HepG2 (cell line): Measurements from ENCODE around the gene DCN. TPM values are rescaled to one million over a fixed set of nuclear protein-coding genes. Genes with fewer than 3 reads are reported as not detected.

Experiments used
- ATAC-seq: fragments of 200-7000 bp; cut with Tn5 transposase; 3 replicates; pipeline ENCODE4 v1.9.1; 2020; ENCODE audit warnings: mild to moderate bottlenecking, moderate library complexity
- BruUV-seq: library from RNA; stranded (reverse); fragments of 400-500 nt; replicated peaks from 2 replicates; lab custom pipeline; 2021; lab: Mats Ljungman, UMichigan
- CTCF ChIA-PET: fragments of 300-600 bp; formaldehyde crosslinking; extraction: SDS; loops from one replicate; lab custom pipeline; 2021; ENCODE audit warnings: low total read pairs, inconsistent platforms, low intra/inter-chr PET ratio; lab: Yijun Ruan, JAX
- POLR2A ChIA-PET: fragments of 350-600 bp; sonication (Branson Sonifier 250); formaldehyde crosslinking; loops from one replicate; lab custom pipeline; 2020; ENCODE audit warnings: antibody characterized with exemption, inconsistent platforms; lab: Yijun Ruan, JAX
- DNase-seq: peaks from one replicate; pipeline ENCODE4 v3.0.0-alpha.2; 2015; ENCODE audit warnings: low spot score
- FAIRE-seq: peaks from 3 replicates; lab custom pipeline; 2011; peaks lifted over from hg19 to GRCh38; lab: Jason Lieb, UNC
- H2AFZ ChIP-seq: one replicate; pipeline ENCODE4 v1.6.1; 2011; ENCODE audit warnings: low read length, inconsistent platforms
- H3K27ac ChIP-seq: fragments of 300-600 bp; 3 replicates; pipeline ENCODE4 v1.8.0; 2011; ENCODE audit warnings: mixed run types, mild to moderate bottlenecking, mixed read lengths, low read length, inconsistent platforms; ENCODE audit not compliant: insufficient read depth; ENCODE audit errors: extremely low read length
- H3K27me3 ChIP-seq, 2 experiments: fragments of 200-600 bp in 1 of 2; 2 replicates in 1 of 2; 3 replicates in 1 of 2; pipeline versions ENCODE4 v1.6.0 to v1.8.0; 2011; ENCODE audit warnings: low read length in 2 of 2, mild to moderate bottlenecking in 2 of 2, moderate library complexity in 2 of 2, inconsistent platforms in 1 of 2; ENCODE audit not compliant: insufficient read depth in 2 of 2, control insufficient read depth in 1 of 2
- H3K36me3 ChIP-seq, 2 experiments: fragments of 200-600 bp in 1 of 2; replicated peaks in 1 of 2; 2 replicates in 1 of 2; 3 replicates in 1 of 2; pipeline versions ENCODE4 v1.5.1 to v1.8.0; 2011; ENCODE audit warnings: low read length in 2 of 2, inconsistent platforms in 1 of 2; ENCODE audit not compliant: insufficient read depth in 2 of 2, control insufficient read depth in 1 of 2
- H3K4me1 ChIP-seq: 2 replicates; pipeline ENCODE4 v1.5.1; 2012; ENCODE audit warnings: low read length, inconsistent platforms; ENCODE audit not compliant: insufficient read depth
- H3K4me2 ChIP-seq: 2 replicates; pipeline ENCODE4 v1.6.0; 2011; ENCODE audit warnings: low read depth, low read length, inconsistent platforms
- H3K4me3 ChIP-seq, 3 experiments: fragments of 200-600 bp in 1 of 3; sonication (generic), shearing (Covaris generic) in 1 of 3; replicated peaks in 1 of 3; 2 replicates each; pipeline ENCODE4 v1.5.1; 2011 to 2016; ENCODE audit warnings: low read length in 3 of 3, inconsistent platforms in 2 of 3, low read depth in 2 of 3, mild to moderate bottlenecking in 2 of 3, control low read depth in 1 of 3, mixed read lengths in 1 of 3; ENCODE audit not compliant: insufficient read depth in 1 of 3
- H3K79me2 ChIP-seq: one replicate; pipeline ENCODE4 v1.6.1; 2011; ENCODE audit warnings: low read length, inconsistent platforms; ENCODE audit not compliant: insufficient read depth
- H3K9ac ChIP-seq: 2 replicates; pipeline ENCODE4 v1.6.0; 2011; ENCODE audit warnings: mild to moderate bottlenecking, low read depth, low read length, inconsistent platforms; ENCODE audit not compliant: insufficient read depth
- H3K9me3 ChIP-seq: 2 replicates; pipeline ENCODE4 v1.5.1; 2012; ENCODE audit warnings: mild to moderate bottlenecking, low read length
- H4K20me1 ChIP-seq: 2 replicates; pipeline ENCODE4 v1.6.0; 2011; ENCODE audit warnings: inconsistent platforms, mild to moderate bottlenecking, low read length, moderate library complexity; ENCODE audit not compliant: insufficient read depth
- CBX5 ChIP-seq: sonication (generic); formaldehyde crosslinking; IDR thresholded peaks from 2 replicates; pipeline ENCODE4 v1.4.0; 2020; ENCODE audit warnings: missing genetic modification reagents, borderline replicate concordance
- KAT2B ChIP-seq: fragments of 150-350 bp; IDR thresholded peaks from 2 replicates; pipeline ENCODE4 v1.6.1; 2014; ENCODE audit warnings: low read depth, low read length, borderline replicate concordance
- MYNN ChIP-seq: sonication (generic); formaldehyde crosslinking; IDR thresholded peaks from 2 replicates; pipeline ENCODE4 v1.4.0; 2020; ENCODE audit warnings: mild to moderate bottlenecking, low read depth, missing genetic modification reagents
- SNRNP70 ChIP-seq: fragments of 200-400 bp; formaldehyde crosslinking; IDR thresholded peaks from 2 replicates; pipeline ENCODE4 v1.6.1; 2017; ENCODE audit warnings: mild to moderate bottlenecking, low read depth, low read length, moderate library complexity
- ZNF124 ChIP-seq: sonication (generic); formaldehyde crosslinking; IDR thresholded peaks from 2 replicates; pipeline ENCODE4 v1.4.0; 2020; ENCODE audit warnings: missing genetic modification reagents
- ZNF549 ChIP-seq: sonication (generic); formaldehyde crosslinking; IDR thresholded peaks from 2 replicates; pipeline ENCODE4 v1.5.0; 2020; ENCODE audit warnings: missing genetic modification reagents
- ZNF720 ChIP-seq: sonication (generic); formaldehyde crosslinking; IDR thresholded peaks from 2 replicates; pipeline ENCODE4 v1.4.0; 2020; ENCODE audit warnings: missing genetic modification reagents
- ZSCAN12 ChIP-seq: sonication (generic); formaldehyde crosslinking; IDR thresholded peaks from 2 replicates; pipeline ENCODE4 v1.9.0; 2021; ENCODE audit warnings: mild to moderate bottlenecking, missing genetic modification reagents
- ZZZ3 ChIP-seq: sonication (generic); formaldehyde crosslinking; IDR thresholded peaks from 2 replicates; pipeline ENCODE4 v1.4.0; 2020; ENCODE audit warnings: missing genetic modification reagents, mild to moderate bottlenecking, borderline replicate concordance
- WGBS: methylation state at CpG from one replicate; pipeline ENCODE4 v1.1.6; 2017; ENCODE audit warnings: low lambda C conversion rate; 5-methylcytosine and 5-hydroxymethylcytosine counted together
- in situ Hi-C: cut with HindIII; loops from 2 replicates; pipeline ENCODE4 v1.10.0; 2017; ENCODE audit warnings: low pct_unique_long_range_greater_than_20kb; ENCODE audit not compliant: extremely low pct_ligation_motif_present
- intact Hi-C: fragments of 100-400 bp; cut with micrococcal nuclease; formaldehyde crosslinking; loops from one replicate; pipeline ENCODE4 v1.10.0; 2022; ENCODE audit not compliant: unreplicated experiment
- polyA plus RNA-seq, 8 experiments: library from polyadenylated mRNA; depleted of rRNA in 3 of 8; stranded (reverse) in 7 of 8; unstranded in 1 of 8; fragments of >200 nt; fragmentation: Illumina TruSeq in 4 of 8; extraction: Trizol in 4 of 8; gene quantifications; 2 replicates each; pipeline versions ENCODE4 v1.2.1 to v1.2.3, GENCODE V29; 2011 to 2016; ENCODE audit warnings: low read depth in 4 of 8, missing spikeins in 1 of 8, mixed read lengths in 1 of 8; ENCODE audit not compliant: insufficient read depth in 1 of 8
- total RNA-seq, 5 experiments: library from RNA; depleted of rRNA; stranded (reverse); fragments of >200 nt; fragmentation: Illumina TruSeq; extraction: Trizol; gene quantifications; 2 replicates each; pipeline ENCODE4 v1.2.3, GENCODE V29; 2016; ENCODE audit warnings: low read depth in 1 of 5
- TF ChIP-seq, protein P1 (sequence below): sonication (generic); formaldehyde crosslinking; IDR thresholded peaks from 2 replicates; pipeline ENCODE4 v1.5.0; 2020; ENCODE audit warnings: missing genetic modification reagents, mild to moderate bottlenecking, borderline replicate concordance
- TF ChIP-seq, protein P2 (sequence below): sonication (generic); formaldehyde crosslinking; conservative IDR thresholded peaks from 2 replicates; pipeline ENCODE4 v1.4.0; 2020; ENCODE audit warnings: missing genetic modification reagents
- TF ChIP-seq, protein P3 (sequence below): sonication (generic); formaldehyde crosslinking; IDR thresholded peaks from 2 replicates; pipeline ENCODE4 v1.5.0; 2020; ENCODE audit warnings: mild to moderate bottlenecking, missing genetic modification reagents

The DCN gene
- total and polyA plus RNA-seq, 2 of the 13 experiments (the other 11 are each of a cell fraction or from before 2014, with no cell fraction given) = not detected

DNA sequence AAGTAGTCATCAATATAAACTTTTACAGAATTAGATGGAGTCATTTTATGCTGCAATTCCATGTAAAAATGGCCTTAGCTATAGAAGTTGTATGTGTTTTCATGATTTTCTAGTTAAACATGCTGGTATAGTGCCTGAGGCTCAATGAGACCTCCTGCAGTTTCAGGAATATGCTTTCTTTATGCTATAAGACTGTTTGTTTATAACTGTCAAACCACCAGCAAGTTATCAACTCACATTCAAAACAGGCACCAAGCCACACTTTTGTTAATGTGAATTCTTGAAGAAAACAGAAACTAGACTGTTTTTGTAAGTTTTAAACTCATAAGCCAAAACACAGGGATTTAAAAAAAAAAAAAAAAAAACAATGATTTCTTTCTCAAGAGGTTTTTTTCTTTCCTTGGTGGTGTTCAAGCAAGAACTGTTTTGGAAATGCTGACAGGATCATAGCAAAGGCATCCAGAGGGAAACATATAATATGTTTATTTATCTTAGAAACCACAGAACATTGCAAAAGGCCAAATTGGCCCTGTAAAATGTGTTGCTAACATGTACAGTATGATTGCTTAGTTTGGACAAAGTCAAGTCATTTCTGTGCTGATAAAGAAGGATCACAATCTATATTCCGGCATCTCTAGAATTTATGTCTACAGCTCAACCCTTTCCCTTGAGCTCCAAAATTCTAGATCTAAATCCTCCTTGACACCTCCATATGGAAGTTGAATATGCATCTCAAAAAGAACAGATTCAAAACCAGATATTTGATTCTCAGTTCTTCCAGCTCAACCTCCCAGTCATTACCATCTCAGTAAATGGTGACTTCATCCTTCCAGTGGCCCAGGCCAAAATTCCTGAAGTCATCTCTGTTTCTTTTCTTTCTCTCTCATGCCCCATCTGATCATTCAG is 42.3 kb downstream of the DCN start:
- POLR2A ChIA-PET = no interaction called here
- WGBS = 4% methylated on average over 1 of the region's 1 CpG
- Histone ChIP-seq H2AFZ (no peak overlapping the region), H3K79me2 (no peaks in the 10 kb centered on the region), H3K4me2 (no peak overlapping the region)
- in situ Hi-C loops = no loop called here
- BruUV-seq = no TSS peak
- intact Hi-C loops = no loop called here
- TF ChIP-seq, protein P1, sequence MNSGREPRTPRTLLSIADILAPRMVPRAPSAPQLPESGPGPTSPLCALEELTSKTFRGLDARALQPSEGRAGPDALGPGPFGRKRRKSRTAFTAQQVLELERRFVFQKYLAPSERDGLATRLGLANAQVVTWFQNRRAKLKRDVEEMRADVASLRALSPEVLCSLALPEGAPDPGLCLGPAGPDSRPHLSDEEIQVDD (CRISPR knock-in tag) = no peak
- TF ChIP-seq, all 625 proteins: peak for 0
- DNase-seq (no peak), ATAC-seq (no peak), FAIRE-seq (no peak)
- Histone ChIP-seq H3K9ac (no peak overlapping the region), H3K27me3 (no peaks in the 10 kb centered on the region), H3K4me3 (no peak overlapping the region), H3K4me1 (no peaks in the 10 kb centered on the region), H3K36me3 (no peaks in the 10 kb centered on the region), H4K20me1 (no peaks in the 10 kb centered on the region), H3K9me3 (no peaks in the 10 kb centered on the region), H3K27ac (no peak overlapping the region)
- CTCF ChIA-PET = no interaction called here

DNA sequence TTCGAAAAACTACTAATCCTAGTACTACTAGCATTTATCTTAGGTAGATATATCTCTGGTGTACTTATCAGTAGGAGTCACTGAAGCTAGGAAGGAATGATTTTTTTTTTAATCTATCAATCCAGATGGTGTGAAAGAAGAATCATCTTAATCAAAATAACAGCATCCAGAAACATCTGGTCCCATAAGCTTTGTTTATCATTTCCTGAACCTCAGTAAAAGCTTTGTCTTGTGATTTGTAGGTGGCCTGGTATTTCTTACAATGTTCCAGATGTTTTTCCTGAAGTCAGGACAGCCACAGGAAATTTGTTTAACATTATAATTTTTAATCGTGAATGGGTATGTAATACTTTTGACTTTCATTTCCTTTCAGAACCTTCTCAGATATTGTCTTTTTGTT is 43.3 kb downstream of the DCN start:
- TF ChIP-seq CBX5 (CRISPR knock-in tag) = no peak
- no peak for TF ChIP-seq MYNN (CRISPR knock-in tag)
- TF ChIP-seq ZSCAN12 (CRISPR knock-in tag) = no peak
- no peak for TF ChIP-seq ZZZ3
- TF ChIP-seq, protein P2, sequence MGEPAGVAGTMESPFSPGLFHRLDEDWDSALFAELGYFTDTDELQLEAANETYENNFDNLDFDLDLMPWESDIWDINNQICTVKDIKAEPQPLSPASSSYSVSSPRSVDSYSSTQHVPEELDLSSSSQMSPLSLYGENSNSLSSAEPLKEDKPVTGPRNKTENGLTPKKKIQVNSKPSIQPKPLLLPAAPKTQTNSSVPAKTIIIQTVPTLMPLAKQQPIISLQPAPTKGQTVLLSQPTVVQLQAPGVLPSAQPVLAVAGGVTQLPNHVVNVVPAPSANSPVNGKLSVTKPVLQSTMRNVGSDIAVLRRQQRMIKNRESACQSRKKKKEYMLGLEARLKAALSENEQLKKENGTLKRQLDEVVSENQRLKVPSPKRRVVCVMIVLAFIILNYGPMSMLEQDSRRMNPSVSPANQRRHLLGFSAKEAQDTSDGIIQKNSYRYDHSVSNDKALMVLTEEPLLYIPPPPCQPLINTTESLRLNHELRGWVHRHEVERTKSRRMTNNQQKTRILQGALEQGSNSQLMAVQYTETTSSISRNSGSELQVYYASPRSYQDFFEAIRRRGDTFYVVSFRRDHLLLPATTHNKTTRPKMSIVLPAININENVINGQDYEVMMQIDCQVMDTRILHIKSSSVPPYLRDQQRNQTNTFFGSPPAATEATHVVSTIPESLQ = no peak
- TF ChIP-seq, protein P3, sequence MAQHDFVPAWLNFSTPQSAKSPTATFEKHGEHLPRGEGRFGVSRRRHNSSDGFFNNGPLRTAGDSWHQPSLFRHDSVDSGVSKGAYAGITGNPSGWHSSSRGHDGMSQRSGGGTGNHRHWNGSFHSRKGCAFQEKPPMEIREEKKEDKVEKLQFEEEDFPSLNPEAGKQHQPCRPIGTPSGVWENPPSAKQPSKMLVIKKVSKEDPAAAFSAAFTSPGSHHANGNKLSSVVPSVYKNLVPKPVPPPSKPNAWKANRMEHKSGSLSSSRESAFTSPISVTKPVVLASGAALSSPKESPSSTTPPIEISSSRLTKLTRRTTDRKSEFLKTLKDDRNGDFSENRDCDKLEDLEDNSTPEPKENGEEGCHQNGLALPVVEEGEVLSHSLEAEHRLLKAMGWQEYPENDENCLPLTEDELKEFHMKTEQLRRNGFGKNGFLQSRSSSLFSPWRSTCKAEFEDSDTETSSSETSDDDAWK = no peak
- no peak for TF ChIP-seq ZNF124 (CRISPR knock-in tag)
- no peak for TF ChIP-seq KAT2B
- TF ChIP-seq SNRNP70 = no peak
- no peak for TF ChIP-seq ZNF549
- no peak for TF ChIP-seq ZNF720
- TF ChIP-seq, all 625 proteins: peak for 0
- intact Hi-C loops (no loop called here), in situ Hi-C loops (no loop called here)
- ATAC-seq (no peak), DNase-seq (no peak), FAIRE-seq (no peak)
- Histone ChIP-seq H3K27me3 (no peaks in the 10 kb centered on the region), H4K20me1 (no peaks in the 10 kb centered on the region), H3K4me1 (no peaks in the 10 kb centered on the region), H3K27ac (no peak overlapping the region), H3K36me3 (no peaks in the 10 kb centered on the region), H2AFZ (no peak overlapping the region), H3K79me2 (no peaks in the 10 kb centered on the region), H3K9me3 (no peaks in the 10 kb centered on the region), H3K4me3 (no peak overlapping the region), H3K9ac (no peak overlapping the region), H3K4me2 (no peak overlapping the region)
- WGBS = 0% methylated on average over 2 of the region's 2 CpGs
- ChIA-PET CTCF (no interaction called here), POLR2A (no interaction called here)
- no TSS peak for BruUV-seq
